GM18511 (cell line): ENCODE measurements around the gene DCAF6.
"Not testable (repeated sequence)": the region's sequence is repeated elsewhere in the genome, so short reads cannot be mapped to it uniquely, and the experiment has no call there.

Source experiments
- ATAC-seq: cut with Tn5 transposase; IDR thresholded peaks from one replicate; pipeline ENCODE4 v1.9.1; 2021; ENCODE audit warnings: mild to moderate bottlenecking, moderate library complexity; ENCODE audit not compliant: unreplicated experiment

The DCAF6 gene

DNA sequence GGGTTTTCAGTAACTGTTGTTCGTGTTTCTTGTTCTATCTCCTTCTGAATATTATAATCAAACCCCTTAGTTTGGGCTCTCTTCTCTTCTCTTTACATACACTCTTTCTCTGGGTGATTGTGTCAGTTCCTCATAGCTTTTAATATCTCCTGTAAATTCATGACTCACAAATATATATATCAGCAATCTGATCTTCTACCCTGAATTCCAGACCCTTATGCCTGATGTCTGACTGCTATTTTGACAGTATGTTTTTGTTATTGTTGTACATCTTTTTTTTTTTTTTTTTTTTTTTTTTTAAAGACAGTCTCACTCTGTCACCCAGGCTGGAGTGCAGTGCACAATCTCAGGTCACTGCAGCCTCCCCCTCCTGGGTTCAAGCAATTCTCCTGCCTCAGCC, 71.2 kb downstream of the DCAF6 start:
- no peak for ATAC-seq

DNA sequence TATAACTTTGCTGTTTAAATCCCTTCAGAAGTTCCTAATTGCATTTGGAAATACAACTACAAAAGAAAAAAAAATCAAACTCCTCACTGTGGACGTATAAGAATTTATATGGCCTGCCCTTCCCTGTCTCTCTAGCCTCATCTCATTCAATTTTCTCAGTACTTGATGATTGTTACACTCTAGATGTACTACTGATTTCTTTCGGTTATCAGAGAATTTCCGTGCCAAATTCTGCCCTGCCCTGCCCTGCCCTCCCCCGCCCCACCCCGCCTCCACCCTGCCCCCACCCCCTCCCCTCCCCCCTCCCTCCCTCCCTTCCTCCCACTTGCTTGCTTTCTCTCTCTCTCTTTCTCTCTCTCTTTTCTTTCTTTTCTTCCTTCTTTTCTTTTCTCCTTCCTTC, 72.1 kb downstream of the DCAF6 start:
- no peak for ATAC-seq

DNA sequence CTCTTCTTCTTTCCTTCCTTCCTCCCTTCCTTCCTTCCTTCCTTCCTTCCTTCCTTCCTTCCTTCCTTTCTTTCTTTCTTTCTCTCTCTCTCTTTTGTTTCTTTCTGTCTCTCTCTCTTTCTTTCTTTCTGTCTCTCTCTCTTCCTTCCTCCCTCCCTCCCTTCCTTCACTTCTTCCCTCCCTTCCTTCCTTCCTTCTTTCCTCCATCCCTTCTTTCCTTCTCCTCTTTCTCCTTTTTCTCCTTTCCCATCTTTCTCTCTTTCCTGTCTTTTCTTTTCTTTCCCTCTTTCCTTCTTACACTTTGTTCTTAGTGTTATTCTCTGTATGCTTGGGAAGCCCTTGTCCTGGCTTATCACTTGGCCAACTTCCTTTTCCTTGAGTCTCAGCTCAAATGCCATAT, 72.8 kb downstream of the DCAF6 start:
- no peak for ATAC-seq

DNA sequence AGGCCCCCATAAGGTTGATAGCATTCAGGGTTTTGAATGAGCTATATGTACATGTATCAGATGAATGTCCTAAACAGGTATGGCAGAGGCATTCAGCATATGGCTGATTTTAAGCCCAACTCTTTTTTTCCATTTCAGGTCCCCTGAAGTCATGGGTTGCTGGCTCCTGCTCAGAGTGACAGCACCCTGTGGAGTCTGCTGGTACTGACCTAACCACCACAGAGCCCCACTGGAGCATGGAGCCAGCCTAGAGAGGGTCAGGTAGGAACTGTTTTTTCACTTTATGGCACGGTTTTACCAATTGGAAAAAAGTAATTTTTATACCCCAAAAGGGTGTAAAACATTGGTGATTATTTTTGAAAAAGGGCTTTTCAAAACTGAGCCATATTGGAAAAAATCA, 82.9 kb downstream of the DCAF6 start:
- ATAC-seq = no peak

DNA sequence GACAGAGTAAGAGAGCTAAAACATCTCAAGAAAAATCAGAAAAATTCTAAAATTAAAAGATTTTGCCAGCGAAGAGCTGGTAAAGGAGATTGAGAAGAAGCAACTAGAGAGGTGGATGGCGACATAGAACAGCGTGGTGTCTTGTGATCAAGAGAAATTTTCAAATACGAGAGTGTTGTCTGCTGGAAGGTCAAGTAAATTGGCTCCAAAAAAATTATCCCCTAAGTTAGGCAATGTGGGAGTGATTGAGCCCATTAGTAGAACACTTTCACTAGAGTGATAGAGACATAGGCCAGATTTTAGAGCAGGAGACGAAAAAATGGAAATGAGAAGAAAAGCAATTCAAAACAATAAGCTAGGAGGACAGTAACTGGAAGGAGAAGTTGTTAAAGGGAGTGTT, 94.7 kb downstream of the DCAF6 start:
- ATAC-seq = no peak

DNA sequence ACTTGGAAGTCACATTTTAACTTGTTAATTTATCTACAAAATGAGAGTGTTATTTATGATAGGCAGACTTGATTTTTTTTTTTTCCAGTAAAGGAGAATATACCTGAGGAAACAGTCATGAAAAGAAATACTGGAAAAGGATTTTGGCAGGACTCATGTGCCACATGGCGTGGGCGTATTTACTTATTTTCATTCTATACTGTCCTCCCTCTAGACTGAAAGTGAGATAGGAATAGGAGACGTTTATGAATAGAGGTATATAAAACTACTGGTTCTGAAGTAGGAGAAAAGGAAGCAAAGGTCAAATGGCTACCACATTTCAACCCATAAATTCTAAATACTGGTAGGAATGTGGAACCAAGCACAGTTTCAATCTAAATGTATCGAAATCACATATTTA, 95.1 kb downstream of the DCAF6 start:
- no peak for ATAC-seq

DNA sequence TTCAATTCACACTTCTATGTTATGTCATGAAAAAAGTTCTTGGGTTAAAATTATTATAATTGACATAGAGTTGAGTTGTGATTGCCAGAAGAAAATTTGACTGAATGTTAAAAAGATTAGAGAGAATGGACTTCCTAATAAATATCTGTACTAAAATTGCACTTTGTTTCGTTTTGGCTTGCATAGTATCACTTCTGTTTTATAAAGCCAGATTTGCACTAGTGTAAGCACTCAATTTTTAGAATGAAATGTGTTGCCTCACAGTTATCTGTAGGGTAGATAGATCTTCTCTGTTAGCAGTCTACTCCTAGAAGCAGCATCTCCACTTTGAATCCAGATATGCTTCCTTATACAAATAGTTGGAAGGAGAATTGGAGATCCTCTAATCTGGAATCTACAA, 95.5 kb downstream of the DCAF6 start:
- no peak for ATAC-seq

DNA sequence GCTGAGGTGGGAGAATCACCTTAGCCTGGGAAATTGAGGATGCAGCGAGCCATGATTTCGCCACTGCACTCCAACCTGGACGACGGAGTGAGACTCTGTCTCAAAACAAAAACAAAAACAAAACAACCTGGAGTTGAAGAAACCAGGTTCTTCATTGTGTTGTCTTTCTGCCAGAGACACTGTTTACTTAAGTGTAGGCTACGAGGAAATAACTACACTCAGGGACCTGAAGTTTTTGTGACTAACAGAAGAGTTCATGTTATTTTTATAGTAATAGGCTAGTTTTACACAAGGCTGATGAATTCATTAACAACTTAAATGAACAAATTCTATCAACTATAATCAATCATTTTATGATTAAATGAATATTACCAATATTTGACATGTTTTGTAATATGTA, 98.9 kb downstream of the DCAF6 start:
- ATAC-seq = no peak

DNA sequence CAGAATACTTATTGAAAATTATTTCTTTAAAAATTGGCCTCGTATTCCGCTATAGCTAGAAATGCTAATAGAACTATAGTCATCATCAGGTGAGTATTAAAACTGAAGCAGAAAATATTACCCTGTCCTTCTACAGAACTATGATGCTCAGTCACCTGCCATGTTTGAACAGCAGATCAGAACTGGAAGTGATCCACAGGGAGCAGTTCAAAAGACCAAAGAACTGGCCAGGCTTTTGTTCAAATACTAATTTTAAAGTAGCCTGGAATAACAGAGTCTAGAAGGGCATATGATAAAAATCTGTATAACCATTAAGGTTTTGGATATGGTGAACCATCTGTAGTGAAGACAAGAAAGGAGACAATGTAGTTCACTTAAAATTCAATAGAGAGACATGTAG, 105.9 kb downstream of the DCAF6 start:
- ATAC-seq = no peak

DNA sequence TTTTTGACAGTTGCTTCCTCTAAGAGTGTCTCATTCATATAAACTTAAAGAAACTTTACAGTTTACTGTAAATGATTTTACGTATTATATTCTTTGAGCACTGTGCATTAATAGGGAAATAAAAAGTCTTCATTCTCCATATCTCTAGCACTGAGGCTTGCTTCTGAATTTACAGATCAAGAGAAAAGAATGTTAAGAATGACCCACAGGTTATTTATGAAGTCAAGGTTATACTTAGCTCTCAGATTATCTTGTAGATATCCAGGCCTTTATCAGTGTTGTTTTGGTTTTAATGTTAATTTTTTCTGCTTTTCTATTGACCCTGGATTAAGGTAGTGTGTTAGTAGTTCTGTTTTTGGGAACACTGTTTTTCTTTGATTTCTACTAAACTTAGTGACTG, 108.8 kb downstream of the DCAF6 start:
- ATAC-seq = no peak

DNA sequence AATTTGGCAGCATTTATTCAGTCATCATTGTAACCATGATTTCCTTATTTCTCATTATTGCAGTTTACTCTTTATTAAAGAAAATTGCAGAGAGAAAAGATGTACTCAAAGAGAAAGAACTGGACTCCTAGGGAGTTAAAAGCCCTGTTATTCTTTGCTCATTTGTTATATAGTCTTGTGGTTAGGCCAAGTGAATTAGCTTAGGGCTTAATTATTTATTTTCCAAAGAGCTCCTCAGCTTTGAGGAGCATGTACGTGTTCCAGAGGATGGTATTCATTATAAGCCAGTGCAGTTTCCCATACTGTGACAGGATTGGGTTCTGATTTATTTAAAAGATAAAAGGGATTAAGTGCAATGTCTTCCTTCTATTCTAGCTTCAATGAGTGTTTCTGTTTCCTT, 113.8 kb downstream of the DCAF6 start:
- no peak for ATAC-seq

DNA sequence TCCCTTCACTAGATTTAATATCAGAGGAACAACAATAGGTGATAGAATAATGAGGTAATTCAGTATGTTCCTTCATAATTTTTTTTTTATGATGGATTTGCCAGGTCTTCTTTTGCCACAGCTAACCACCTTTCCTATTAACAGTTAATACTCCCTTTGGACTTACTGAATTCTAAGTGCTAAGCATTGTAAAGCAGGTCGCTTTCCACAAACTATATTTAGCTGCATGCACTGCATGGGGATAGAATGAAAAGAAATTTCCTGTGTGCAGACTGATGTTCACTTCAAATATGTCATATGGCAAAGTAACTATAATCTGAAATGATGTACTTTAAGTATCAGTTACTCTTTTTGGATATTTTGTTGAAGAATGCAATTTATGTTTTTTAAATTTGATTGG, 114.4 kb downstream of the DCAF6 start:
- ATAC-seq = no peak

DNA sequence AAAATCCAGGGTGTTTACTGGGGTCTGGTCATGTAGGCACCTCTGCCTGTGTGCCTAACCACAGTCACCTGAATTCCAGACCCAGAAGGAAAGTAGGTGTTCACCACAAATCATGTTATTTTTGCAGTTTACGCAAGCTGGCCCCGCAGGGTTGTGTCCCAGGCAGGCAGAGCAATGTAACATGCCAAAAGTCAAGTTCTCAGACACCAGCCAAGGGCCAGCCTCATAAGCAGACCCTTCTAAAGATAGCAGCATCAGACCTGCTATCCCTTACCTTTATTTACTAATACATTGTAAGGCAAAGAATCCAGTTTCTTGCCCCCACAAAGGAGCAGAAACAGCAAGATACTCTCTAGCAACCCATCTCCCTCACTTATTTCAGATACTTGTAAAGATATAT, 117.2 kb downstream of the DCAF6 start:
- ATAC-seq = no peak

DNA sequence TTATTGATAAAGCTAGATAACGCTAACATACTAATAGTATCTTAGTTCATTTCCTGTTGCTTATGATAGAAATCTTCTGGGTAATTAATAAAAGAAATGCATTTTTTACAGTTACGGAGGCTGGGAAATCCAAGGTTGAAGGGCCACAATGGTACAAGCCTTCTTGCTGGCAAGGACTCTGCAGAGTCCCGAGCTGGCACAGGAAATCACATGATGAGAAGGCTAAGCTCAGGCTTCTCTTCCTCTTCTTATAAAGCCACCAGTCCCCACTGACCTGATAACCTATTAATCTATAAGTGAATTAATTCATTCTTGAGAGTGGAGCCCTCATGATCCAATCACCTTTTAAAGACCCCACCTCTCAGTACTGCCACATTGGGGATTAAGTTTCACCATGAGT, 117.6 kb downstream of the DCAF6 start:
- ATAC-seq = no peak

DNA sequence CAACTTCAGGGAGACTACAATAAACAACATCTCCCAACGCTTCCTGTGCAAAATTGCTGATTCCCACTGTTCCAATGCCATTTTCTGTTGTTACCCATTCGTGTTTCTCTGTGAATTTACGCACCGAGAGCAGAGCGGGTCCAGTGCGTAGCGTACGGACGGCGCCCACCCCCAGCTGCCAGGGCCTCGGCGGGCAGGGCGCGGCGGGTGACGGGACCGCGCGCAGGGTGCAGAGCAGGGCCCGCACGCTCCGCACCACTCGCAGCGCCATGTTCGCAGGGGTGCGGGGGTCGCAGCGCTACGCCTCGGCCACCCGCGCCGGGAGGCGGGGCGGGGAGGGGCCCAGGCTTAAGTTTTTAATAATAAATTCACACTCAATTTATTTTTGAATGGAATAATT, 119.7 kb downstream of the DCAF6 start:
- ATAC-seq = not testable (repeated sequence)

DNA sequence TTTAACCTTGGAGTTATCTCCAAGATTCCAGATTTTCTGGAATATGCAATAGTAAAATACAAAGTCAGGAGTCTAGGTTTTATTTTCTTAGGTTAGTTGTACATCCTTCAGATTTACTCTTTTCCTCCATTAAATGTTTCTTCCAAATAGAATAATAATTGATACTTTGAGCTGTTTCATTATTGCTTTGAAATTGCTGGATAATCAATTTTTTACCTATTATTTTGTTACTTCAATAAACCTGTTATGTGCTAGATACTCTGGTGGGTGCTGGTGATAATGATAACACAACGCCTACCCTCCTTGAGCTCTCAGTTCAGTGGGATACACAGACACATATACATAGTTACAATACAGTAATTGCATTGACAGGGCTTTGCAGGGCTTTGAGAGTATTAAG, 120.9 kb downstream of the DCAF6 start:
- ATAC-seq = no peak

DNA sequence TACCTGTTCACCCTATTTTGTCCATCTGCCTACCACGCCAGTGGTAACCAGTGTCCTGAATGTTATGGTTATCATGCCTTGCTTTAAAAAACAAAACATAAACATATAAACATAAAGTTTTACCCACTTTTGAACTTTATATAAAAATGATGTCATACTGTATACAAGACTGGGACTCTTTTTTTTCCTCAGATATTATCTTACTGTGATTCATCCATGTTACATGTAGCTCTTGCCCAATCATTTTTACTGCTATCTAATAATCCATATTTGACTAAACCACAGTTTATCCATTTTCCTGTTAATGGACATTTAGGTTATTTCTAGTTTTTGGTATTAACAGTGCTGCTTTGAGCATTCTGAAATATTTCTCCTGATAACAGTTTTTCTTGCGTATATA, 121.4 kb downstream of the DCAF6 start:
- no peak for ATAC-seq

DNA sequence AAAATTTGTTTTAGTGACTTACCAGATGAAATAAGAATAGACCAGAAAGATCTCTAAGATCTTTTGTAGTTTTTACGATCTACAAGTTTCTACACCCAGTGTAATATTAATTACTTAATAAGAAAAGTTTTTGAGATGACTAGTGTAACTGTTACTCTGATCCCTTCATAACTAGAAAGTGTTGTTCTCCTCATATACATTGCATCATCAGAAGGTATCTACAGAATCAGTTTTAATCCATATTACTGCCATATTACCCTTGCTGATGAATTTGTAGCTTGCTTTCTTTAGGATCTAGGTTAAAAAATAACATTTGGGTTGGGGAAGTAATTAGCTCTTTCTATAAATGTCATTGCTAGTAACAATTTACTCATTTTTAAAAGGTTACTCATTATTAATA, 127.7 kb downstream of the DCAF6 start:
- ATAC-seq = no peak

DNA sequence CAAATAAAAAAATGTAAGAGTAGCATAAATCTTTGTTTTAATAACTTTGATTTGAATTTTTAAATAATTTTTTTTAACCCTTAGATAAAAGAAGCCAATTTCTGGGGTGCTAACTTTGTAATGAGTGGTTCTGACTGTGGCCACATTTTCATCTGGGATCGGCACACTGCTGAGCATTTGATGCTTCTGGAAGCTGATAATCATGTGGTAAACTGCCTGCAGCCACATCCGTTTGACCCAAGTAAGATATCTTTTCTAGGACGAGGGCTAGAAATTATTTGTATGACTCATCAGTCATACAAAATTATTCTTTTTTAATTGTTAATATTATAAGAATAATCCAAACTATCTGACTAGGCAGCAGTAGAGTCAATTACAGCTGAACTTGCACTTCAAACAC, 129.0 kb downstream of the DCAF6 start:
- ATAC-seq = no peak

DNA sequence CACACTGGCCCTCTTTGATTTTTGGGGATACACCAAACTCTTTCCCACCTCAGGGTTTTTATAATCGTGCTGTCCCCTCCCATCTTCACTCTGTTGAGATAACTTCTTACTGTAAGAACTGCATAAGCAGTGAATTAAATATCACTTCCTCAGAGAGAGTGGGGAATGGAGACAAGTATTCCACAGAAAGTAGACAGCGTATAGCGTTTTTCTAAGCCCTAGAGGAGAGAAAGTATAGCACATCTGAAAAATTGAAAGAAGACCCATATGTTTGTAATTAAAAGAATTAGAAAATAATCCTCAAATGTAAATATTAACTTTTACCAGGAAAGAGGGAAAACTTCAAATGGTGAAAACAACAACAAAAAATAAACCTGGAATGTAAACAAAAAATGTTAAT, 132.9 kb downstream of the DCAF6 start:
- ATAC-seq = no peak

DNA sequence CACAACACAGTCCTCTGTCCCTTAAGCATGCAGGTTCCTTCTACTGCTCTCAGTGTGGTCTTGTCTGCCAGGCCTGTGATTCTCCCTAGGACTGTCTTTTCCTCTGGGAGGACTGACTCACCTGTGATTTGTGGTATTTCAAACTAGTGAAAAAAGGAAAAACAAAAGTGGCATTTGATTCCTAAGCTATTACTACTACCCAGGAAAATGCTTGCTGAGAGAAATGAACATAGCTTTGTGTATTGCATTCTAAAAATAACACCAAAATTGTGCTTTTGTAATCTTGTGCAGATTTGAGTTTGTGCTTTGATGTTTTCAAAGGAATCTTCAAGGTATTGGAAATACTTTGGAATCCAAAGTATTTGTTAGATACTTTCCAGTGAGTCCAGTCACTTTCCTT, 143.3 kb downstream of the DCAF6 start:
- no peak for ATAC-seq

DNA sequence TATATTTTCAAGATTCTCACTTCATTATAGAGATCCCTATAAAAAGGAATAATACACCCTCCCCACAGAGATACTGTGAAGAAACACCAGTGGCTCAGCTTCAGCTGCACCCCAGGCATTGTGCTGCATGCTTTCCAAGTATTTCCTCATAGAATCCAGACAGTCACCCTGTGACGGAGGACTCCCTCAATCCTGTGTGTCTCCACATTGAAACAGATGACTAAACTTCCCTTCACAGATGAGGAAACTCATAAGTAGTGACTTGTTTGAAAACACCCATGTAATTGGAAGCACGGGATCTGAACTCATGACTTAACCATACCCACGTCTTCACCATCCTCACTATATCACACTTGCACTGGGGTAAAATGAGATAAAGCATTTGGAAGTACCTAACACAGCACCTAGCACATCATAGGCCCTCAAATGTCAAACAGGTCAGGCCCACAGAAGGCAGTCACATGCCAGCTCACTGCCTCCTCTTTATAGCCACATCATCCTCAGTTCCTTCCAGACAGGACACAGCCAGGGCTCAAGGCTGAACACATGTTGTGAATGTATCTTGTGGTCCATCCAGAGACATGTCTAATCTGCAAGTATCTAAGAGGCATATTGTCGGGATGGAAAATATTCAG, 145.0 kb downstream of the DCAF6 start:
- no peak for ATAC-seq

DNA sequence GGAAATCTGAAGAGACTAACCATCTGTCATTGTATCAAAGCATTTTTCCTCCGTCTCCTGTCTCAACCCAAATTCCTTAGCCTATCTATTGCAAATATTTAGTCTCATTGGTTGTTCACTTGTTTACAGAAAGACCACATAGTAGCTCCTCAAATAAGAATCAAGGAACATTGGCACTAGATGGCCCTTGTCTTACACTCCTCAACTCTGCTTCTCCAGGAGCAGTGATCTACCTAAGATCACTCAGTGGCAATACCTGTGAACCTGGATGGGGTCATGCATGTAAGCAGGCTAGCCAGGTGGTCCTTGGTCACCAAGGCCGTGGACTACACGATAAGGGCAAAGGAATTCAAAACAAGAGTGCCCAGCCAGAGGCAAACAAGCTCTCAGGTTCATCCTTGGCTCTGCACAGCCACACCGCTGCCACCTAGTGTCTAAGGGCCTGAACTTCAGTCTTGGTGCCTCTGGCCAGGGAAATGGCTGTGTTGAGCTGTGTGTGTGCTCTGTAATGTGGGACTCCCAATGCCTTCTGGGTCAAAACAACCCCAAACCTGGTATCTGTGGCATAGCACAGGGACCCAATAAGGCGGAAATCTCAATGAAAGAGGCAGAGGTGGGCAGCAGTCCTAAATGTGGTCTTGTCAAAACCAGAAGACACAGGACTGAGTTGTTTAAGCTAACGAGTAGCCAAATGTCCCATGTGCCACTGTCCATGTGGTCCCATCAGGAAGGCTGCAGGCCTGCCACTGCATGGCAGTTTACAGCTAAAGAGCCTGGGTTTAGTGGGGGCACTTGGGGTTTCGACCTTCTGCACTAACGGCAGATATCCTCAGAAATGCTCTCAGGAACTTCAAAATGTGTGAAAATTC, 145.8 kb downstream of the DCAF6 start:
- peak; percentile 87 for ATAC-seq
